HG02571 (cell line): Measurements from ENCODE around the gene SGTA.
"Not testable (repeated sequence)": the region's sequence is repeated elsewhere in the genome, so short reads cannot be mapped to it uniquely, and the experiment has no call there.

Source experiments
- ATAC-seq: cut with Tn5 transposase; IDR thresholded peaks from one replicate; pipeline ENCODE4 v1.9.1; 2021; ENCODE audit warnings: mild to moderate bottlenecking, moderate library complexity; ENCODE audit not compliant: unreplicated experiment

SGTA gene, protein sequence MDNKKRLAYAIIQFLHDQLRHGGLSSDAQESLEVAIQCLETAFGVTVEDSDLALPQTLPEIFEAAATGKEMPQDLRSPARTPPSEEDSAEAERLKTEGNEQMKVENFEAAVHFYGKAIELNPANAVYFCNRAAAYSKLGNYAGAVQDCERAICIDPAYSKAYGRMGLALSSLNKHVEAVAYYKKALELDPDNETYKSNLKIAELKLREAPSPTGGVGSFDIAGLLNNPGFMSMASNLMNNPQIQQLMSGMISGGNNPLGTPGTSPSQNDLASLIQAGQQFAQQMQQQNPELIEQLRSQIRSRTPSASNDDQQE

DNA sequence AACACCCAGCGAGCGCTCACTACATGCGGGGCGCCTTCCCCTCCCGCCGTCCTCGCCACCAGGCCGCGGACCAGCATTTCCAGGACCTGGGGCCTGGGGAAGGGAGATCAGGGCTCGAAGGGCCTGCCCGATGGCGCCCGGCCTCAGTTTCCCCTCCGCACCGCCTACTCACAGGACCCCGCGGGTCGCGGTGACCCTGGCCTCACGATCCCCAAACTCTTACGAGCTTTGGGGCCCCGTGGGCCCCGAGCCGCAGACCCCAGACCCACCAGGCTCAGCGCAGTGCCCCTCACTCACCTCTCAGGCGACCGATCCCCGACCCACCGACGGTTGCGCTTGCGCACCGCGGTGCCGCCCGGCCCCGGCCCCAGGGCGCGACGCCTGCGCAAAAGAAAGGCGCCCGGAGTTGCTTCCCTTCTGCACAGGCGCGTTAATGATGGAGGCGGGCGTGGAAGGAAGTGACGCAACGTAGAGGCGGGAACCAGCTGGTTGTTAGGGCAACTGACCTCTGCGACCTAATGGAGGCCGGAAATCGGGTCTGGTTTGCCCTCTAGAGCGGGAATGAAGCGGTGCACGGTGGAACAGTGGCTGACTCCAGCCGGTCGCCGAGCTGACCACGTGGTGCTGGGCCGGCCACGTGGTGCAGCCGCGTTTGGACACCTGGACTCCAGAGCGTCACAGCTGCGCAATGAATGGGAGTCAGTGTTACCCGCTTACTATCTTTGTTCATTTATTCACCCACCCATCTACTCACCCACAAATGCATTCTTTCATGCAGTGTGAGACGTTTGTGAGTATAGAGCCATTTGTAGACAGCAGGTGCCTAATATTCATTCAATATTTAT is at the start of gene SGTA:
SGTA (minus strand) TSS at position 338 of the 845 bp plus-strand sequence. CDS start 14,205 bp downstream, outside the sequence.
- peak; percentile 74 for ATAC-seq

DNA sequence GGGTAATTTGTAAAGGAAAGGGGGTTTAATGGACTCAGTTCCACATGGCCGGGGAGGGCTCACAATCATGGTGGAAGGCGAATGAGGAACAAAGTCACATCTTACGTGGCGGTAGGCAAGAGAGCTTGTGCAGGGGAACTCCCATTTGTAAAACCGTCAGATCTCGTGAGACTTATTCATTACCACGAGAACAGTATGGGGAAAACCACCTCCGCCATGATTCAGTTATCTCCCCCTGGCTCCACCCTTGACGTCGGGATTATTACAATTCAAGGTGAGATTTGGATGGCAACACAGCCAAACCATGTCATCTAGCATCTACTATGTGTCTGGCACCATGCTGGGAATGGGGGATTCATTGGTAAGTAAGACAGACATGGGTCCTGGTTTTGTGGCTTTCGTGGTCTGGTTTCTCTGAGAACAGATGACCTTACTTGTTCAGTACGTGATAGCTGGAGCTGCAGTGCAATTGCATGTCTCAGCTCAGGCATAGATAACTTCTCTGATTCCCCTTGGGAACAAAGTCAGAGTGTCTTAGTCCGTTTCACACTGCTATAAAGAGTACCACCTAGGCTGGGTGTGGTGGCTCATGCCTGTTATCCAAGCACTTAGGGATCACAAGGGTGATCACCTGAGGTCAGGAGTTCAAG is 44.9 kb upstream of the SGTA start:
- no peak for ATAC-seq

DNA sequence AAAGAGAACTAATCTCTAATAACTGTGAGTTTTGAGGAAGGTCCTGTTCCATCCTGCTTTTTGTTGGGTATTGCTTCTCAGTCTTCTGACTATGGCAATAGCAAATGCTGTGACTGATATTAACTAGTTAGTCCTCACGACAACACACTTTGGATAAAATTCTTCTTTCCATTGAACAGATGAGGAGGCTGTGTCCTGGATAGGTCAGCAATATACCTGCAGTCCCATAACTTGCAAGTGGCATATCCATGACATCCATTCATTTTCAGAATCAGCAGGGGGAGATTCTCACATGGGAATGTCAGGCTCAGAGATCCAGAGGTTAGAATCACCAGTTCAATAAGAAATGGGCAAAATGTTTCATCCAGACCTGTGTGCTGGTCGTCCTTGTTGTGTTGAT is 43.9 kb upstream of the SGTA start:
- ATAC-seq: no peak

DNA sequence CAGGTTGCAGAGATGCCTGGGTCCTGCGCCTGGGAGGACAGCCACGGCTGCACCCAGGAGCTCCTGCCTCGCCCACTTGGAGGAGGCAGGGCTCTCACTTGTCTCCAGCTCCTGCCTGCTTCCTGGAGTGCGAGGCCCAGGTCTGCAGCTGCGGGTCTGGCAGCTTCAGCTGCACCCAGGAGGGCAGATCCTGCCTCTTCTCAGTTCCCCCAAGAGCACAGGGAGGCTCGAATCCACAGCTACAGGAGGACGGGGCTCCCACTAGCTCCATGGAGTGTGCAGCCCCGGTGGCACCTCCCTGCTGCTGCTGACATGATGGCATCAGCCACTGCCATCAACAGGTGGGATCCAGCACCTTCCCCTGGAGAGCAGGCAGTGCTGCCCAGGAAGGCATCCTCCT is 41.1 kb upstream of the SGTA start:
- ATAC-seq: no peak

DNA sequence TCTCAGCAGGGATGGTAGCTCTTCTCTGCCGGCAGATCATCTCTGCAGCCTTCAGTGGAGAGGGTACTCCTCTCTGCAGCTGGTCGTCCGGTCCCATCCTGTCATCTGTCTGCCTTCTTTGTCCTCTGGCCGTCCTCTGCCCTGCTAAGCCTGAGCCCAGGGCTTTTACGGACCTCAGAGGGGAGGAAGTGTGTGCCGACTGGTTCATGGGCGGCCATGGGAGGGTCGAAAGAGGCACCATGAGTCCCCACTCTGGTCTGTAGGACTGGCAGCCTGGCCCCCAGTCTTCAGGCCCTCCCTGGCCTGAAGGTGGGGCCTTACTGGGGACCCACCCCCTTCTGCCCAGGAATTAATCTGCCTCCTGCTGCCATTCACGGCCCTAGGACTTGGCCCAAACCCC is 40.6 kb upstream of the SGTA start:
- ATAC-seq: no peak

DNA sequence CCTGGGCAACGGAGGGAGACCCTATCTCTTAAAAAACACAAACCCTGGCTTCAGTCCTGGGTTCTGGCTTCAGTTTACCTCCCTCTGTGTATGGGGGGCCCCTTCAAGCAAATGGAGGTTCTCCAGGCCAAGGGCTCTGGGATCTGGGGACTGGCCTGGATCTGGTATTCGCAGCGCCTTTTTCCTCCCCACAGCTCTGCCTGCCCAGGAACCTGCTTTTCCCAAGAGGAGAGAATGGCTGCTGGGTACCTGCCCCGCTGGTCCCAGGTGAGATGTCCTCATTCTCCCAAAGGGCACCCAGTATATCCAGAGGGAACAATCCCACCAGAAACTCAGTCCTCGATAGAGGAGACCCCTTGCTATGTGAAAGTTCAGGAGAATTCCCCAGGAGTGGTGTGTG is 39.8 kb upstream of the SGTA start:
- no peak for ATAC-seq

DNA sequence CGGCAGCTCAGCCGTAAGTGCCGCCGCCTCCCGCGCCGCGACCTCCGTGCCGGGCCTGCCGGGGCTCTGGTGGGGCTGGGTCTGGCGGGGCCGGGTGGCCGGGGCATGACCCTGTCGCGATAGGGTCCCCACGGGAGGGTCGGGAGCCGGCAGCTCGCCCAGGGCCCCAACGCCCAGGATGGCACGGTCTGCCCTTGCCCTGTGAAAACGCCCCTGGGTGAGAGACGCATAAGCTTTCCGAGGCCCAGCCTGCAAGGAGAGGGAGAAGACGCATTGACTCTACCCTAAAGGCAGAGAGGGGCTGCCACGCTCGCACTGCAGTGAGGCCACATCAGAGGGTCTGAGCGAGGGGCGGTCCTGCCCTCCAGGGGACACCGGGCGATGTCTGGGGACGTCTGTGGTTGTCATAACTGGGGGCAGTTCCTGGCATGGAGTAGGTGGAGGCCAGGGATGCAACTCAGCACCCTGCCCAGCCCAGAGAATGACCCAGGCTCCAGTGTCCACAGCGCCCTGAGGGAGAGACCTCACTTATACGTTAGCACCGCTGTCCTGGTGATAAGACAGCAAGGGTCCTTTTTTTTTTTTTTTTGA is 37.1 kb upstream of the SGTA start:
- ATAC-seq: peak; percentile 29

DNA sequence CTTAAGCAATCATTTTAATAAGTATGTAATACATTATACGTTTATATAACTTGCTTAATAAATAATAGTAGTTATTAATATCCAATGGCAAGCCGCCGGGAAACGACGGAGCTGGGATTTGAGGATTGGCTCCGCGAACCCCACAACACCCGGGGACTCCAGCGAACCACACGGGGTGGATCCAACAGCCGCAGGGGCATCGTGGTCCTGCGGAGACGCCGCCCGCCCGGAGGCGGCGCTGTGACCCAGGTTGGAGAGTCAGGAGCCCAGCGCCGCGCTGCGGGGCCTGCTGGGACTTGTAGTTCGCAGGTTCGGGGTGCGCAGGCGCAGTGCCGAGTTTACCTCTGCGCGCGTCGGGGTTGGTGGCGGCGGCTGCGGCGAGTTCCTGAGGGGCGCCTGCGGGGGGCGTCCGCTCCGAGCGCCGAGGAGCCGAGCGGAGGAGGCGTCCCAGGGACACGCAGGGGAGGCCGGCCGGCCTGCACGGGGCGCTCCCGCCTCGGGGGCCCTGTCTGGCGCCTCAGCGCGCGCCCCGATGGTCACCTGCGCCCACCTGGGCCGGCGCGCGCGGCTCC is 36.6 kb upstream of the SGTA start, which contains the start of gene ZNF554:
ZNF554 (plus strand) TSS at position 329 of the 572 bp plus-strand sequence; CDS start at position 533, 204 bp downstream.
- ATAC-seq: peak; percentile 88

DNA sequence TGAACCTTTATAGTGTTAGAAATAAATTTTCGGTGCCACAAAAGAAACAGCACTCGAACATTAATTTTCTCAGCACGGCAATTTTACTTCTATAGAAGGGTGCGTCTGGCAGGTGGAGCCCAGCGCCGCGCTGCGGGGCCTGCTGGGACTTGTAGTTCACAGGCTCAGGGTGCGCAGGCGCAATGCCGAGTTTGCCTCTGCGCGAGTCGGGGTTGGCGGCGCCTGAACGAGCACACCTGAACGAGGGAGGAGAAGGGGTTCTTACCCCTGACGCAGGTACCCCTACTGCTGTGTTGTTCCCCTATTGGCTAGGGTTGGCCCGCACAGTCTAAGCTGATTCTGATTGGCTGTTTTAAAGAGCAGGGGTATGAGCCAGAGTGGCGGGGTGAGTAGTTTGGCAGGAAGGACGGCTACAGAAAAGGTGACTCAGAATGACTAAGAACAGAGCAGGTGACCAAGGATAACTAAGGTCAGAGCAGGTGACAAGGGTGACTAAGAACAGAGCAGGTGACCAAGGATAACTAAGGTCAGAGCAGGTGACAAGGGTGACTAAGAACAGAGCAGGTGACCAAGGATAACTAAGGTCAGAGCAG is 34.3 kb upstream of the SGTA start:
- ATAC-seq: not testable (repeated sequence)

DNA sequence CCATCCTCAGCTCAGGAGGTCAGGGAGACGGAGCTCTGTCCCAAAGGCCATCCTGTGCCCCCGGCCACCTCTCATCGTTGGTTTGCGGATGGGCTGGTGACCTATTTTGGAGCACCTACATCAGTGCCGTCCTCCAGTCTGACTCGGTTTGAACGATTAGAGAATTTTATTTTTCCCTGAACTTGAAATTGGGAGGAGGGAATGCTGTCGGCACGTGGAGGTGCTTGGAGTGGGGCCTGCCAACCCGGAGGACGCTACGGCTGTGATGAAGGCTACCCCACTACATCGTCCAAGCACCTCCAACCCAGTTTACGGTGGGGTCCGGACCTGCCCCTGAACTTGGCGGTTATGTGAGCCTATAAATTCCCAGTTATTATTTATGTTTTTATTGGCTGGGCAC is 33.6 kb upstream of the SGTA start:
- no peak for ATAC-seq

DNA sequence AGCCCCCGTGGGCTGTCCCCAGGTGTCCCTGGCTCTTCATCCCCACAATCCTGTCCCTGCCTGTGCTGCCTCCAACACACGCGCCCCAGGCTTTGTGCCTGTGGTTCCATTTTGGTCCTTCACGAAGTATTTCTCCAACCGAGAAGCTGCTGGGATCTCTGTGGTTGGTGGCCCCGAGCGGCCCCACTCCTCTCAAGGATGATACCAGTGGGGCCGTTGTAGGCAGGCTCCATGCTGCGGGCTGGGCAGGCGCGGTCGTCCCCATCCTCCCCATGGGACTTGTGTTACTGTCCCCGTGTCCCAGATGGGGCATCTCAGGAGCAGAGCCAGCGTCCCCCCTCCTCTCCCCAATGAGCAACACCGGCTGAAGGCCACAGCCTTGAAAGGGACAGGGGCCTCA is 32.9 kb upstream of the SGTA start:
- ATAC-seq: no peak

DNA sequence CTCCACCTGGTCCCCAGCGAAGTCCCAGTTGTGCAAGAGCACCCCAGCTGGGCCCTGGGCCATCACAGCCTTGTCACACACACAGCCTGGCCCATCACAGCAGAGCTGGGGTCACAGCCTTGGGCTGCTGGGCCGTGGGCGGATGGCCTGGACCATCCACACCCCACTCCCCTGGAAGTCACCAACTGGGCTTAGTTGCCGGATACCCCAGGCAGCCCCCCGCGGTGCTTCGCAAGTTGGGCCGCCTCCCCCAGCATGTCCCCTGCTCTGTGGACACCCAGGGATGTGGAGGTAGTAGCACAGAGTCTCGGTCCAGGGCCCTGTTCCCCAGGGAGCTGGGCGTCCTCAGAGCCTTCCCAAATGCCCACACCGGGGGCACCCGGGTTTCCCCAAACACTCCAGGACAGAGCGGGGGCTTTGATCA is 32.1 kb upstream of the SGTA start:
- no peak for ATAC-seq

DNA sequence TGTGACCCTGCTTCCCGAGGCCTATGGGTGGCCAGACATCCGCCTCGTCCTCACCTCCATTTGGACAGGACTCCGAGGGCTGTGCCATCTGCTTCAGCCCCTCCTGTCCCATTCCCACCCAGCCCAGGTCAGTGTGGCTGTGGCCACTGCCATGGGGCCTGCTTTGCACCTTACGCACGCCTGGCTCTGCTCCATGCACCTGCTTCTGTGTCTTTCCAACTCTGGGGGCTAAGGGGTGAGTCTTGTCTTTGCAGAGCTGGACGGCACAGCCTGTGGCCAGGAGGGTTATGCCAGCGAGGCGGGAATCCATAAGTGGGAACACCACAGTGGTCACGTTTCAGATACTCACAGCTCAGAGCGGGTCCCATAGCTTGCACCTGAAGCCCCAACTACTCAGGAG is 31.4 kb upstream of the SGTA start:
- no peak for ATAC-seq

DNA sequence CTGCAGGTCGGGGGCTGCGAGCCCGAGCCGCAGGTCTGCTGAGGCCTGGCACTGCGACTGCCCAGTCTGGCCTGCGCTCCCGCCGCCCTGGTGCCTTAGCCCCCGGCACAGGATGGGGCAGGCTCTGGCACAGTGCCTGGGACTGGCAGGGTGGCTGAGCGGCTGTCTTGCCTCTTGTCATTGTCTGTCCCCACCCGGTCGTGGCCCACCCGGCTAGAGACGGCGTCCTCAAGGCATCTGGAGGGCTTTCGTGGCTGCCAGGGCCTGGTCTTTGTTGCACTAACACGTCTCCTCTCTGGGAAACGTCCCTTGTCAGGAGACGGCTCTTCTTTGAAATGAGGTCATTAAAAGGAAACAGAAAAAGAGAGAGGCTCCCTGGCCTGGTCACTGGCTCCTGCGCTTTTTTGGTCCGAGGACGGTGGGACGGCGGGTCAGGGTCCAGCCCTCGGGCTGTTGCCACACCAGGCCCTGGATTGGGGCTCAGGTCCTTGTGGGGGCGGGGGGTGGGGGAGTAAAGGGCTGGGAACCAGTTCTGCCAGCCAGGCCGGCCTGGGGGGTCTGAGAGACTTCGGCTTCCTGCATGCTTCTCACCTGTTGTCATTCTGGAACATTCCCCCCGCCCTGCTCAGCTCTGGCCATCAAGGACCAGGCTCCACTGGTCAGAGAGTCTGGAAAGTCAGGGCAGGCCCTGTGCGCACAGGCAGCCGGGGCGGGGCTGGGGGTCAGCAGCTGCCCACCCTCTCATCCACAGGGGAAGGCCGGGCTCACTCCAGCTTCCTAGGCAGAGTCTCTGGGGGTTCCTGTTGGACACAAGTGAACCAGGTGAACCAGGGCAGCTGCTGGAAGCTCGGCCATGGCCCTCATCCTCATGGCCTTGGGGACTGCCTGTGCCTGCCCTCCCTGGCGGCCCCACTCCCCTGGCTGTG is 30.4 kb upstream of the SGTA start:
- ATAC-seq: no peak

DNA sequence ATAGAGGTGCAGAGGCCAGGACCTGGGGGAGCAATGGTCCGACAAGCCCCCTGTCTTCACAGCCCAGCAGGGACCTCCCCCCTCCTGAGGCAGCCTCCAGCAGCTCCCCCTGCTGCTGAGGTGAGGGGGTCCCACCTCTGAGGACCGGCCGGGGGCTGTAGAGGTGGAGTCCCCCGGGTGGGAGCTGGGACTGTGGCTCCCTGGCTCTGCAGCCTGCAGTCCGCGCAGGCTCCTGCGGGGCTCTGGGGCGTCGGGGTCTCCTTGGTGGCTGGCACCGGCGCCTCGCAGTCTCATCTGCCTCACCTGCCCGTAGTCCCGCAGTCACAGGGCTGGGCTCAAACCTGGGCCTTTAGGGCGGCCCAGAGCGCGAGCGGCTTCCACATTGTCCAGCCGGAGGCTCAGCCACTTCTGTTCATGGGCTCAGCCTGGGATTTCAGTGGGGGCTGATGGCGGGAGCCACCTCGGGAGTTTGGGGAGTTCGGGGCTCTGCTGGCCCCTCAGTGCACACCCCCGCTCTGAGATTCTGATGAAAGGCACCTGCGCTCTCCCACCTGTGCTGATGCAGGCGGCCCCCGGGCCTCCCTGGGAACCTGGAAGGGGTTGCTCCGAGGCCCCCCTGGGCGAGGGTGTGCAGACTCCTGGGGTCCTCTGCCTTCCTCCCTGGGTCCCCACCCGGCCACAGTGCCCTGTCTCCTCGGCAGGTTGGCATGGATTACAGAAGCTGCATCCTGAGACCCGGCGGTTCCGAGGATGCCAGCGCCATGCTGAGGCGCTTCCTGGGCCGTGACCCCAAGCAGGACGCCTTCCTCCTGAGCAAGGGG is 29.6 kb upstream of the SGTA start:
- no peak for ATAC-seq

DNA sequence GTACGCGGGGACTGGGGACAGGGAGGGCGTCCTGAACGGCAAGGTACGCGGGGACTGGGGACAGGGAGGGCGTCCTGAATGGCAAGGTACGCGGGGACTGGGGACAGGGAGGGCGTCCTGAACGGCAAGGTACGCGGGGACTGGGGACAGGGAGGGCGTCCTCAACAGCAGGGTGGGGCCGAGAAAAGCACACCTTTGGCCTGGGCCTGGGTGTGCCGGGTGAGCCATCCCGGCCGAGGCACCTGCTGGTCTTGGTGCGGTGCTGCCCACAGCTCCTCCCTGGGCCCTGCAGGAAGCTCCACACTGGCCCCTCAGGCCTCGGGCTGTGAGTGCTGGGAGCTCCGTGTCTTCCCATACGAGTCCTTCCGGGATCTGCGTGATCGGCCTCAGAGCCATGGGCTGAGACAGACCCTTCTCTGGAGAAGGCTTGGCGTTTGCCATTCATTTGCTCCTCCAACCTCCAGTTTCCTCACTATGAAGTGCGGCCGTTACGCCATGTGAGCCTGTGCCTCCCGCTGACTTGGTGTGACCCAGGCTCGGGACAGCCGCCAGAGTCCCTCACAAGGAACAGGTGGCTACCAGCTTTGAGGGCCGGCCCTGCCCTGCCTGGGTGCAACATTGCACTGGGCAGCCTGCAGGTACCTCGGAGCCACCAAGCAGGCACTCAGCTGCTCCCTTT is 28.8 kb upstream of the SGTA start:
- ATAC-seq: no peak

DNA sequence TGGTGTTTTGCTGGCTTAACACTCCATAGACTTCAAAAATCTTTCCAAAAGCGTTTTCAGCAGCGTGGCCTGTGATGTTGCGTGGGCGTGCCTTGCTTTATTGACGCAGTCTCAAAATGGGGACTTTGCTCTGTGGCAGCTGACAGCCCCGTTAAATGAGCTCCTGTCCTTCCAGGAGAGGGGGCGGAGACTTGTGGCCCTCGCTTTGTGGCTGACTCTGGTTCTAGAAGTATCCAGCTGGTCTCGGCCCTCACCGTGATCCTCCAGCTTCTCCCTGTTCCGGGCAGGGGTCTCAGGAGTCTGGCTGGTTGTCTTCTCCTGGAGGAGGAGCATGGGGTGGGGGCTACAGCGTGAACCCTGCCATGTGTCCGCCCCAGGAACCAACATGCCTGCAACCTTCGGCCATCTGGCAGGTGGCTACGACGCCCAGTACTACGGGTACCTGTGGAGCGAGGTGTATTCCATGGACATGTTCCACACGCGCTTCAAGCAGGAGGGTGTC is 28.2 kb upstream of the SGTA start:
- ATAC-seq: no peak
